Measurements from ENCODE around the gene ELL.

GRCh38 chr19:18537431-18537830 is 15.6 kb upstream of the ELL start:
- no peak for TF ChIP-seq EZH2 (IDR thresholded peaks at IDR 0.05; ENCODE audit: borderline replicate concordance, low read depth, low read length, severe bottlenecking)
- TF ChIP-seq CTCF (IDR thresholded peaks at IDR 0.05; ENCODE audit: extremely low read depth in 1 of 2, insufficient read depth in 1 of 2, low read depth in 1 of 2, low read length in 2 of 2): no peak
- no peak for TF ChIP-seq POLR2A (IDR thresholded peaks at IDR 0.05; ENCODE audit: low read depth, low read length)
- TF ChIP-seq POLR2AphosphoS5 (IDR thresholded peaks at IDR 0.05; ENCODE audit: insufficient read depth, low read depth, low read length): no peak
- TF ChIP-seq, protein P1, sequence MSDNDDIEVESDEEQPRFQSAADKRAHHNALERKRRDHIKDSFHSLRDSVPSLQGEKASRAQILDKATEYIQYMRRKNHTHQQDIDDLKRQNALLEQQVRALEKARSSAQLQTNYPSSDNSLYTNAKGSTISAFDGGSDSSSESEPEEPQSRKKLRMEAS (IDR thresholded peaks at IDR 0.05; ENCODE audit: insufficient read depth, insufficient read length): no peak
- TF ChIP-seq FOS (IDR thresholded peaks at IDR 0.05; ENCODE audit: borderline replicate concordance, insufficient read depth, low read length): no peak
- no peak for TF ChIP-seq JUN (IDR thresholded peaks at IDR 0.05; ENCODE audit: borderline replicate concordance, insufficient read depth, insufficient read length, low read depth)
- no peak for TF ChIP-seq MYC (IDR thresholded peaks at IDR 0.05; ENCODE audit: low read depth, low read length)
- no peak for TF ChIP-seq GATA2 (IDR thresholded peaks at IDR 0.05; ENCODE audit: insufficient read depth, insufficient read length, low read depth, low read length)
